Duodenal mucosa (tissue), 2 donors: ENCODE results near the gene HAPLN2.

Experiments
- H3K27ac ChIP-seq: one replicate; pipeline ENCODE4 v1.7.0; 2013; ENCODE audit warnings: low read depth, low read length
- H3K27me3 ChIP-seq, 2 donors: one replicate each; pipeline ENCODE4 v1.7.0; 2013; ENCODE audit warnings: low read length in 2 of 2, control low read depth in 1 of 2; ENCODE audit not compliant: insufficient read depth in 2 of 2, control insufficient read depth in 1 of 2
- H3K36me3 ChIP-seq, 2 donors: one replicate each; pipeline ENCODE4 v1.7.0; 2013; ENCODE audit warnings: low read length in 2 of 2, control low read depth in 1 of 2; ENCODE audit not compliant: insufficient read depth in 2 of 2, control insufficient read depth in 1 of 2
- H3K4me1 ChIP-seq, 2 donors: one replicate each; pipeline ENCODE4 v1.7.0; 2013; ENCODE audit warnings: low read length in 2 of 2, control low read depth in 1 of 2; ENCODE audit not compliant: insufficient read depth in 2 of 2, control insufficient read depth in 1 of 2
- H3K4me3 ChIP-seq, 2 donors: one replicate each; pipeline ENCODE4 v1.7.0; 2013; ENCODE audit warnings: low read length in 2 of 2, low read depth in 1 of 2
- H3K9ac ChIP-seq, 2 donors: one replicate each; pipeline ENCODE4 v1.7.0; 2013; ENCODE audit warnings: low read length in 2 of 2, low read depth in 1 of 2
- H3K9me3 ChIP-seq, 2 donors: one replicate each; pipeline ENCODE4 v1.7.0; 2013; ENCODE audit warnings: low read length in 2 of 2, control low read depth in 1 of 2; ENCODE audit not compliant: control insufficient read depth in 1 of 2

HAPLN2 gene

GRCh38 chr1:156659988-156660751, 41.0 kb downstream of the HAPLN2 start:
- Histone ChIP-seq H3K9ac (peak overlapping the region; percentile 75 to 87), H3K27me3 (peaks cover 0 to 10% of the 10 kb centered on the region in 2 donors), H3K9me3 (no peaks in the 10 kb centered on the region), H3K27ac (peak overlapping the region; percentile 71), H3K36me3 (no peaks in the 10 kb centered on the region), H3K4me3 (peak overlapping the region; percentile 75), H3K4me1 (peaks cover 70 to 74% of the 10 kb centered on the region in 2 donors)

- Histone ChIP-seq H3K9ac (peak overlapping the region; percentile 75 to 87), H3K4me1 (peaks cover 76 to 79% of the 10 kb centered on the region in 2 donors), H3K4me3 (peak overlapping the region; percentile 75)
Measured at GRCh38 chr1:156660752-156661112, 41.5 kb downstream of the HAPLN2 start.

GRCh38 chr1:156662005-156662799, 43.0 kb downstream of the HAPLN2 start:
- Histone ChIP-seq H3K36me3 (no peaks in the 10 kb centered on the region), H3K9me3 (no peaks in the 10 kb centered on the region), H3K9ac (peak overlapping the region in 1 of 2 donors; percentile 43), H3K4me1 (peaks cover 68 to 71% of the 10 kb centered on the region in 2 donors), H3K27ac (peak overlapping the region; percentile 58), H3K27me3 (no peaks in the 10 kb centered on the region), H3K4me3 (no peak overlapping the region)

More at GRCh38 chr1:156660752-156661112, 41.5 kb downstream of the HAPLN2 start:
- no peaks in the 10 kb centered on the region for H3K9me3 ChIP-seq
- peak overlapping the region; percentile 71 for H3K27ac ChIP-seq
- H3K36me3 ChIP-seq, result no peaks in the 10 kb centered on the region
- H3K27me3 ChIP-seq, result peaks cover 0 to 10% of the 10 kb centered on the region in 2 donors

GRCh38 chr1:156662800-156663055, 43.5 kb downstream of the HAPLN2 start:
- Histone ChIP-seq H3K9ac (peak overlapping the region in 1 of 2 donors; percentile 9), H3K27ac (peak overlapping the region; percentile 42)

GRCh38 chr1:156663178-156663577, 44.0 kb downstream of the HAPLN2 start:
- H3K9ac ChIP-seq, result no peak overlapping the region
- peaks cover 61 to 64% of the 10 kb centered on the region in 2 donors for H3K4me1 ChIP-seq

More at GRCh38 chr1:156662800-156663055, 43.5 kb downstream of the HAPLN2 start:
- H3K4me3 ChIP-seq, result no peak overlapping the region
- no peaks in the 10 kb centered on the region for H3K36me3 ChIP-seq
- H3K4me1 ChIP-seq, result peaks cover 64 to 66% of the 10 kb centered on the region in 2 donors
- H3K9me3 ChIP-seq, result no peaks in the 10 kb centered on the region
- H3K27me3 ChIP-seq, result no peaks in the 10 kb centered on the region

GRCh38 chr1:156664046-156664766, 45.0 kb downstream of the HAPLN2 start:
- Histone ChIP-seq H3K4me3 (no peak overlapping the region), H3K27ac (peak overlapping the region; percentile 36), H3K36me3 (no peaks in the 10 kb centered on the region), H3K27me3 (no peaks in the 10 kb centered on the region), H3K9me3 (no peaks in the 10 kb centered on the region), H3K4me1 (peaks cover 58 to 62% of the 10 kb centered on the region in 2 donors), H3K9ac (peak overlapping the region in 1 of 2 donors; percentile 8)

More at GRCh38 chr1:156663178-156663577, 44.0 kb downstream of the HAPLN2 start:
- H3K27me3 ChIP-seq, result no peaks in the 10 kb centered on the region
- no peaks in the 10 kb centered on the region for H3K36me3 ChIP-seq
- H3K27ac ChIP-seq, result peak overlapping the region; percentile 42
- H3K4me3 ChIP-seq, result no peak overlapping the region
- no peaks in the 10 kb centered on the region for H3K9me3 ChIP-seq

- peak overlapping the region in 1 of 2 donors; percentile 8 for H3K9ac ChIP-seq
- H3K4me3 ChIP-seq, result no peak overlapping the region
- no peaks in the 10 kb centered on the region for H3K27me3 ChIP-seq
- H3K9me3 ChIP-seq, result no peaks in the 10 kb centered on the region
- peaks cover 51 to 55% of the 10 kb centered on the region in 2 donors for H3K4me1 ChIP-seq
- H3K27ac ChIP-seq, result peak overlapping the region; percentile 59
- H3K36me3 ChIP-seq, result no peaks in the 10 kb centered on the region
Measured at GRCh38 chr1:156664767-156665411, 45.7 kb downstream of the HAPLN2 start.

GRCh38 chr1:156665539-156665938, 46.3 kb downstream of the HAPLN2 start:
- peak overlapping the region; percentile 59 for H3K27ac ChIP-seq
- H3K9ac ChIP-seq, result no peak overlapping the region
- no peak overlapping the region for H3K4me3 ChIP-seq

GRCh38 chr1:156666862-156667609, 47.8 kb downstream of the HAPLN2 start:
- Histone ChIP-seq H3K4me1 (peaks cover 32 to 36% of the 10 kb centered on the region in 2 donors), H3K9ac (no peak overlapping the region), H3K4me3 (no peak overlapping the region), H3K9me3 (no peaks in the 10 kb centered on the region), H3K27me3 (no peaks in the 10 kb centered on the region), H3K36me3 (no peaks in the 10 kb centered on the region), H3K27ac (peak overlapping the region; percentile 30)

More at GRCh38 chr1:156665539-156665938, 46.3 kb downstream of the HAPLN2 start:
- peaks cover 47 to 50% of the 10 kb centered on the region in 2 donors for H3K4me1 ChIP-seq
- no peaks in the 10 kb centered on the region for H3K9me3 ChIP-seq
- H3K36me3 ChIP-seq, result no peaks in the 10 kb centered on the region
- H3K27me3 ChIP-seq, result no peaks in the 10 kb centered on the region
